NCI-H82 treated with DMSO at 0.1 percent for 48 hours (cell line): ENCODE results near the gene MPP4.

Experiments
- DNase-seq: peaks from one replicate; lab custom pipeline; 2025; ENCODE audit not compliant: unreplicated experiment; lab: John Stamatoyannopoulos, UW

Gene MPP4

DNA sequence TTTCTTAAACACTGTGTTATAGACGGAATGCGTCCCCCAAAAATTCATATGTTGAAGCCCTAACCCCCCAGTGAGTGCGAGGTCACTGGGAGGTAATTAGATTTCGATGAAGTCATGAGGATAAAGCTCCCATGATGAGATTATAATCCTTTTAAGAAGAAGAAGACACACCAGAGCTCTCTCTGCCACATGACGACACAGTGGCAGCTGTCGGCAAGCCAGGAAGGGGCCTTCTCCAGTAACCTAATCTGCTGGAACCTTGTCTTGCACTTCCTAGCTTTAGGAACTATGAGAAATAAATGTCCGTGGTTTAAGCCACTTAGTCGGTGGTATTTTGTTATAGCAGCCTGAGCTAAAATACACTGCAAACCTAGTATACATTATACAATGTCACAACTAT, 67.4 kb downstream of the MPP4 start:
- peak; percentile 98 for DNase-seq

DNA sequence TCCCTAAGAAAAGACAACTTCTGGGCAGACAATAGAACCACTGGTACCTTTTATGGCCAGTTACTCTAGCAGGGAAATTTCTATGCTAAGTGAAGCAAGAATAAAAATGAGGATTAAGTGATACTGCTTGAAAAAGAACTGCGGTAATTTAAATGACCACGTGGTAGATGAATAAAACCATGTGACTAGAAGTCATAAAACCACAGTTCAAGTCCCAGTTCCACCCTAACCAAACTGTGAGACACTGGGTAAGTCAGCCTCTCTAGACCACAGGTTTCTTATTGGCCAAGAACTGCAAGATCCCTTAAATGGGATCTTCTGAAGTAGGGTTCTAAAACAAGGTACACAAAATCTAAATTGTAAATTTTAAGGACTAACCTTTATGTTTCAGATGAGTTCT, 67.9 kb downstream of the MPP4 start:
- no peak for DNase-seq

DNA sequence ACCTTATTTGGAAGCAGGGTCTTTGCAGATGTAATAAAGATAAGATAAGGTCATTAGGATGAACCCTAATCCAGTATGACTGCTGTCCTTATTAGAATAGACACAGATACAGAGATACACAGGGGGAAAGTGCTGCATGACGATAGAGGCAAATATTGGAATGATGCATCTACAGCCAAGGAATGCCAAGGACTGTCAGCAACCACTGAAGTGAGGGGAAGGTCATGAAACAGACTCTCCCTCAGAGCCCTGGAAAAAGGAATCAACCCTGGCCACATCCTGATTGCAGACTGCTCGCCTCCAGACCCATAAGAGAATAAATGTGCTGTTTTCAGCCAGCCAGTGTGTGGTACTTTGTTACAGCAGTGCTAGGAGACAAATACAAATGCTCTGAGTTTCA, 69.9 kb downstream of the MPP4 start:
- peak; percentile 33 for DNase-seq

DNA sequence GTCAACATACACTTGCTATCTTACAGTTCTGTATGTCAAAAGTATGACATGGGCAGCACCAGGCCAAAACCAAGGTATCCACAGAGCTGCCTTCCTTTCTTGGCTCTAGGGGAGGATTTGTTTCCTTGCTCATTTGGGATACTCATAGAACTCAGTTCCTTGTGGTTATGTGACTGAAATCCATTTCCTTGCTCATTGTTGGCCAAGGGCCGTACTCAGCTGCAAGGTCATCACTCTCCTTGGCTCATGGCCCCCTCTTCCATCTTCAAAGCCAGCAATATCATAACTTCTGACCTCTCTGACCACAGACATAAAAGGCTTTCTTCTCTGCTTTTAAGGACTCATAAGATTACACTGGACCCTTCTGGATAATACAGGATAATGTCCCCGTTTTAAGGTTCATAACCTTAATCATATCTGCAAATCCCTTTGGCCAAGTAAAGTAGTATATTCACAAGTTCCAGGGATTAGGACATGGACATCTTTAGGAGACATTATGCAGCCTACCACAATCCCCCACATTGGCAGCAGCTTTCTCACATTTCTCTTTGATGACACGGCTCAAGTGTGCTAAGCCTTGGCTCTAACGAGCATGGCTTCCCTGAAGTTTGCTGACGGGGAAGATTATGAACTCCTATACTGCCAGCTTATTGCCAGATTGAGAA, 76.0 kb downstream of the MPP4 start:
- peak; percentile 13 for DNase-seq

DNA sequence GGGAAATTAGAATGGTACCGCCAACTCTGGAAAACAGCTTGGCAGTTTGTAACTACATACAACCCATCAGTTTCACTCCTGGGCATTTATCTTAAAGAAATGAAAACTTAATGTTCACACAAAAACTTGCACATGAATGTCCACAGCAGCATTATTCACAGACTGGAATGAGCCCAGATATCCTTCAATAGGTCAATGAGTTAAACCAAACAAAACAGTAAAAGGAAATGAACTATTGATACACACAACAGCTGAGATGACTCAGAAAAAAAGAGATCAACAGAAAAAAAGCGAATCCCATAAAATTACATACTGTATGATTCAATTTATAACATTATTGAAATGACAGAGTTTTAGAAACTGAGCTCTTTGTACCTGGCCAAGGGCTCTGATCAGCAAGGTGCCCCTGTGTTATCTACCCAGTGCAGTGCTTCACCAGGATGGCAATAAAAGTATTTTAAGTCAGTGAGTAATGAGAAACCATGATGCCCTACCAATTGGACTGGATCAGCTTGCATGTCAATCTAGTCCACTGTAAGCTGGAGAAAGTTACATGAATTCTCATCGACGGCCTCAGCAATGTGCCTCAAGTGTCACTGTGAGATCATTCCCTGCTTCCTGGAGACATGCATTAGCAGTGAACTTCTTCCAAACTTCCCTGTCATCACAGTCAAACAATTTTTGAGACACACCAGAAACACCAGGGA, 77.0 kb downstream of the MPP4 start:
- no peak for DNase-seq

DNA sequence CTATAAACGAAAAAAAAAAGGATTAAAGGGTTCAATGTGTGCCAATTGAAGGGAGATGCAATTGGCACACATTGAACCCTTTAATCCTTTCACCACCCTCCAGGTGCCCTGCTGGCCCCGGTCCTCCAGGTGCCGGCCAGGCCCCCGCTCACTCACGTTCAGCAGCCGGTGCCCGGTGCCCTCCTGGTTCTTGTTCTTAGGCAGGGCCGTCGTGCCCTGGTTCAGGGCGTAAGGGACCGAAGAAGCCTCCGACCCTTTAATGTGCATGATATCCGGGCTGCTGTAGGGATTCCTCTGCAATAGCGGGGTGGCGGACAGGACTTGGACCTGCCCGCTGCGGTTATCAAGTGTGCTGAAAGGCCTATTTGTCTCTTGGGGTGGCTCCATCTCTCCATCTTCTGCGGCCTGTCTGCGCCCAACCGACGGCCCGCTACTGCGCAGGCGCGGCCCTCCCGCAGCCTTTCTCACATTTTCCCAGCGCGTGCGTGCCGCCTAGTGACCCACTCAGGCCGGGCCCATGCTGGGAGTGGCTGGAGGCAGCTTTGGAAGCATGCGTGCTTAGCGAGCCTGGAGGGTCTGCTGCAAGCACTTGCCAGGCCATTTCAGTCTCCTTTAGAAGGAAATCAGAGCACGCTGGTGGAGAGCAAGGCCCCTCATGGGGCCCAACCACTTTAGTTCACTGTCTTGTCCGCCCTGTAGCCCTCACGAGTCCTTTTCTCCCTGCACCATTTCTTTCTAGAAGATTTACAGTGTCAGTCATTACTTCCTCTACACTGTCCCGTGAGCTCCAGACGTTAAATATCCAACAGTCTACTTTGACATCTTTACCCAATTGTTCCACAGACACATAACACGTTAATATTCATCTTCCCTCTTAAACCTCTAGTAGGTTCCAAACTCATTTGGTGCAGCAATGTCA, 79.4 kb downstream of the MPP4 start:
- no peak for DNase-seq

DNA sequence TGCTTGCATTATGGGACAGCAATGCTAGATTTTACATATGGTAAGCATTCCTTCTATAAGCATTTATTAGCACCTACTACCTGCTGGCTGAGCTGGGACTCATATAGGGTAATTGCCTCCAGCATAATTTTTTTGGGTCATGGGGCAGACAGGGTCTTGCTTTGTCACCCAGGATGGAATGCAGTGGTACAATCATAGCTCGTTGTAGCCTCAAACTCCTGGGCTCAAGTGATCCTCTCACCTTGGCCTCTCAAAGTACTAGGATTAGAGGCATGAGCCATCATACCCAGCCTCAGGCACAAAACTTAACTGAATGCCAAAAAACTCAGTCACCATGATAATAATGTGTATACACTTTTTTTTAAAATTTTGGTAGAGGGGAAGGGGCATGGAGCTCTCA, 90.4 kb downstream of the MPP4 start:
- no peak for DNase-seq

DNA sequence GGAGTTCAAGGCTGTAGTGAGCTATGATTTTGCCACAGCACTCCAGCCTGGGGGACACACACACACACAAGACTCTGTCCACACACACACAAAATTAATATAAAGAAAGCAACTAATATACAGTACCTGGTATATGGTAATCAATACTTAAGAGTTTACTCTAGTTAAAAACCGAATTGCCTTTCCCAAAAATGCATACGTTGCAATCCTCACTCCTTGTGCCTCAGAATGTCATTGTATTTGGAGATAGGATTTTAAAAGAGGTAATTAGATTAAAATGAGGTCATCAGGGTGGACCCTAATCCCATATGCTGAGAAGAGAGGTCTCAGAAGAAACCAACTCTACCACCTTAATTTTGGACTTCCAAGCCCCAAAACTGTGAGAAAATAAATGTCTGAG, 90.9 kb downstream of the MPP4 start:
- peak; percentile 28 for DNase-seq

DNA sequence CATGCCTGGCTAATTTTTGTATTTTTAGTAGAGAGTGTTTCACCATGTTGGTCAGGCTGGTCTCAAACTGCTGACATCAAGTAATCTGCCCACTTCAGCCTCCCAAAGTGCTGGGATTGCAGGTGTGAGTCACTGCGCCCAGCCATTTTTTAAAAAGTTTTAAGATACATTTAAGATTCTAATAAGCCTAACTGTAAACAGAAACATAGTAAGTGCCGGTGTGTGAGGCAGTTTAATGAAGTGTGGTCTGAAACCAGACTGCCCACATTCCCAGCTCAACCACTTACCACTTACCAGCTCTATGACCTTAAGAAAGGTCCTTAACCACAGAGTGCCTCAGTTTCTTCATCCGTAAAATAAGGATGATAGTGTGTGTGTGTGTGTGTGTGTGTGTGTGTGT, 97.5 kb downstream of the MPP4 start:
- DNase-seq = no peak

DNA sequence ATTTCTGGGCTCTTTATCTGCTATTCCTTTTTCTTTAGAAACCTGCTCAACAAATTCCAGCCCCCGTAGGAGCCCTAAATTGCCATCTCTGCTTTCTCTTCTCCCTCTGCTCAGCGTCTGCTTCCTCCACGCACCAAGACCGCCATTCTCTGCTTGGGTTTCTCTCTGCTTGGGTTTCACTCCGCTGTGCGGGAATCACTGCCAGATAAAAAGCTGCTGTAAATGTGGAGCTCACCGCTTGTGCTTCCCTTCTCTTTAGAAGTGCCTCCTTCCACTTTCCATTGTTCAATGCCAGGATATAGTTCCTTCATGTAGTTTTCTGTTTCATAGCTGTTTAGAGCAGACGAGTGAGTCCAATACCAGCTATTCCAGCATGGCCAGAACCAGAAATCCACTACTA, 101.0 kb downstream of the MPP4 start:
- DNase-seq = no peak
